IMR-90 (cell line): ENCODE results near the gene ZNF532. TPM values are rescaled to one million over a fixed set of nuclear protein-coding genes. Genes with fewer than 3 reads are reported as not detected.

Experiments
- ATAC-seq: fragments of 200-7000 bp; cut with Tn5 transposase; 2 replicates; pipeline ENCODE4 v1.9.1; 2020; ENCODE audit warnings: low read depth, mild to moderate bottlenecking, moderate library complexity
- BruUV-seq: library from RNA; stranded (reverse); fragments of 400-500 nt; replicated peaks from 2 replicates; lab custom pipeline; 2021; lab: Mats Ljungman, UMichigan
- CTCF ChIA-PET: fragments of 300-600 bp; formaldehyde crosslinking; extraction: SDS; loops from one replicate; lab custom pipeline; 2021; ENCODE audit warnings: antibody characterized with exemption; lab: Yijun Ruan, JAX
- POLR2A ChIA-PET: fragments of 300-600 bp; sonication (Branson Sonifier 250); formaldehyde crosslinking; loops from one replicate; lab custom pipeline; 2022; ENCODE audit warnings: antibody characterized with exemption; ENCODE audit not compliant: unreplicated experiment; lab: Charles Lee
- DNase-seq: peaks from one replicate; pipeline ENCODE4 v3.0.0; 2013
- H2AFZ ChIP-seq: replicated peaks from 2 replicates; pipeline ENCODE3; 2013; ENCODE audit warnings: low read length, mild to moderate bottlenecking; ENCODE audit not compliant: poor library complexity
- H2AK5ac ChIP-seq: 2 replicates; pipeline ENCODE4 v1.6.1; 2013; ENCODE audit warnings: low read depth, low read length, inconsistent platforms
- H2AK9ac ChIP-seq: replicated peaks from 2 replicates; pipeline ENCODE3; 2013; ENCODE audit warnings: mild to moderate bottlenecking, low read depth, low read length, moderate library complexity; ENCODE audit not compliant: poor library complexity
- H2BK120ac ChIP-seq: 2 replicates; pipeline ENCODE4 v1.6.1; 2013; ENCODE audit warnings: low read depth, low read length, inconsistent platforms
- H2BK15ac ChIP-seq: 3 replicates; pipeline ENCODE4 v1.6.1; 2013; ENCODE audit warnings: low read depth, low read length, inconsistent platforms
- H2BK20ac ChIP-seq: 2 replicates; pipeline ENCODE4 v1.6.1; 2013; ENCODE audit warnings: low read depth, mild to moderate bottlenecking, inconsistent platforms, low read length, moderate library complexity
- H2BK5ac ChIP-seq: 2 replicates; pipeline ENCODE4 v1.6.1; 2013; ENCODE audit warnings: mild to moderate bottlenecking, low read depth, low read length, inconsistent platforms; ENCODE audit not compliant: poor library complexity, severe bottlenecking
- H3K14ac ChIP-seq: replicated peaks from 2 replicates; pipeline ENCODE4 v1.6.1; 2013; ENCODE audit warnings: low read depth, low read length, inconsistent platforms
- H3K18ac ChIP-seq: 2 replicates; pipeline ENCODE4 v1.6.1; 2013; ENCODE audit warnings: low read depth, low read length, control low read depth
- H3K23ac ChIP-seq: 2 replicates; pipeline ENCODE4 v1.6.1; 2013; ENCODE audit warnings: low read depth, low read length, inconsistent platforms
- H3K27ac ChIP-seq: 2 replicates; pipeline ENCODE4 v1.5.1; 2013; ENCODE audit warnings: mild to moderate bottlenecking, control low read depth, low read length; ENCODE audit not compliant: insufficient read depth
- H3K27me3 ChIP-seq: 2 replicates; pipeline ENCODE4 v1.6.1; 2013; ENCODE audit warnings: low read length; ENCODE audit not compliant: control insufficient read depth, insufficient read depth
- H3K36me3 ChIP-seq: 2 replicates; pipeline ENCODE4 v1.6.1; 2013; ENCODE audit warnings: low read length, mixed read lengths; ENCODE audit not compliant: control insufficient read depth, insufficient read depth
- H3K4ac ChIP-seq: 2 replicates; pipeline ENCODE4 v1.6.1; 2013; ENCODE audit warnings: low read depth, low read length, inconsistent platforms
- H3K4me1 ChIP-seq: 2 replicates; pipeline ENCODE4 v1.6.1; 2013; ENCODE audit warnings: low read length, mixed read lengths; ENCODE audit not compliant: control insufficient read depth, insufficient read depth
- H3K4me2 ChIP-seq: 2 replicates; pipeline ENCODE4 v1.6.1; 2013; ENCODE audit warnings: low read depth, mild to moderate bottlenecking, control low read depth, low read length, moderate library complexity
- H3K4me3 ChIP-seq: 2 replicates; pipeline ENCODE4 v1.5.1; 2013; ENCODE audit warnings: low read depth, mild to moderate bottlenecking, control low read depth, low read length, moderate library complexity; ENCODE audit not compliant: insufficient read depth
- H3K56ac ChIP-seq: 2 replicates; pipeline ENCODE4 v1.6.1; 2013; ENCODE audit warnings: low read length, inconsistent platforms; ENCODE audit not compliant: insufficient read depth; ENCODE audit errors: extremely low read depth
- H3K79me1 ChIP-seq, 2 experiments: 2 replicates each; pipeline ENCODE4 v1.6.1; 2013; ENCODE audit warnings: low read length in 2 of 2, inconsistent platforms in 1 of 2, low read depth in 1 of 2
- H3K9ac ChIP-seq: 2 replicates; pipeline ENCODE4 v1.6.1; 2013; ENCODE audit warnings: low read depth, low read length, control low read depth
- H3K9me1 ChIP-seq: 2 replicates; pipeline ENCODE4 v1.6.1; 2013; ENCODE audit warnings: low read length, inconsistent platforms; ENCODE audit not compliant: insufficient read depth
- H3K9me3 ChIP-seq: 2 replicates; pipeline ENCODE4 v1.6.1; 2013; ENCODE audit warnings: low read length; ENCODE audit not compliant: control insufficient read depth, insufficient read depth
- H4K20me1 ChIP-seq: 2 replicates; pipeline ENCODE4 v1.6.1; 2013; ENCODE audit warnings: low read length, inconsistent platforms; ENCODE audit not compliant: insufficient read depth
- H4K5ac ChIP-seq: 2 replicates; pipeline ENCODE4 v1.6.1; 2013; ENCODE audit warnings: mild to moderate bottlenecking, low read depth, low read length, control low read depth
- H4K8ac ChIP-seq, 2 experiments: 2 replicates each; pipeline ENCODE4 v1.6.1; 2013; ENCODE audit warnings: low read depth in 2 of 2, low read length in 2 of 2, control low read depth in 1 of 2, inconsistent platforms in 1 of 2
- H4K91ac ChIP-seq: 2 replicates; pipeline ENCODE4 v1.6.1; 2013; ENCODE audit warnings: low read depth, low read length, inconsistent platforms; ENCODE audit not compliant: insufficient read depth
- BHLHE40 ChIP-seq: fragments of 150-350 bp; IDR thresholded peaks from 2 replicates; pipeline ENCODE4 v1.6.1; 2016; ENCODE audit warnings: mild to moderate bottlenecking, low read depth, low read length
- CEBPB ChIP-seq: IDR thresholded peaks from 2 replicates; pipeline ENCODE4 v1.6.1; 2012; ENCODE audit warnings: low read depth, low read length, improper control_type of control experiment
- RCOR1 ChIP-seq: IDR thresholded peaks from 2 replicates; pipeline ENCODE4 v1.6.1; 2012; ENCODE audit warnings: mild to moderate bottlenecking, low read length, improper control_type of control experiment; ENCODE audit not compliant: insufficient replicate concordance
- WGBS, 2 experiments: methylation state at CpG; one replicate each; pipeline versions ENCODE4 v1.1.5 to v1.1.7; 2013; ENCODE audit warnings: missing lambda C conversion rate in 2 of 2; ENCODE audit not compliant: insufficient read length in 1 of 2; ENCODE audit errors: extremely low coverage in 2 of 2; 5-methylcytosine and 5-hydroxymethylcytosine counted together
- dilution Hi-C: fragments of 300-500 bp; cut with HindIII; formaldehyde crosslinking; loops from one replicate; pipeline ENCODE4 v1.14.3; 2018; ENCODE audit warnings: low sequenced_read_pairs; ENCODE audit not compliant: unreplicated experiment
- in situ Hi-C: fragments of 300-500 bp; cut with MboI; formaldehyde crosslinking; loops from 3 replicates; pipeline ENCODE4 v1.14.3; 2019; ENCODE audit warnings: low sequenced_read_pairs, inconsistent platforms, mixed read lengths
- intact Hi-C: fragments of 100-400 bp; cut with micrococcal nuclease; formaldehyde crosslinking; loops from 2 replicates; pipeline ENCODE4 v1.10.0; 2022
- polyA plus RNA-seq, 3 experiments: library from polyadenylated mRNA; depleted of rRNA; stranded (reverse); fragments of >200 nt; gene quantifications; 2 replicates each; pipeline ENCODE4 v1.2.3, GENCODE V29; 2012; ENCODE audit warnings: low replicate concordance in 1 of 3
- total RNA-seq: library from RNA; depleted of rRNA; stranded (reverse); fragments of >200 nt; gene quantifications from 2 replicates; pipeline ENCODE4 v1.2.3, GENCODE V29; 2012

Gene ZNF532
- total and polyA plus RNA-seq, 2 of the 4 experiments (the other 2 are of a cell fraction), result 29.9 to 45.8 TPM

DNA sequence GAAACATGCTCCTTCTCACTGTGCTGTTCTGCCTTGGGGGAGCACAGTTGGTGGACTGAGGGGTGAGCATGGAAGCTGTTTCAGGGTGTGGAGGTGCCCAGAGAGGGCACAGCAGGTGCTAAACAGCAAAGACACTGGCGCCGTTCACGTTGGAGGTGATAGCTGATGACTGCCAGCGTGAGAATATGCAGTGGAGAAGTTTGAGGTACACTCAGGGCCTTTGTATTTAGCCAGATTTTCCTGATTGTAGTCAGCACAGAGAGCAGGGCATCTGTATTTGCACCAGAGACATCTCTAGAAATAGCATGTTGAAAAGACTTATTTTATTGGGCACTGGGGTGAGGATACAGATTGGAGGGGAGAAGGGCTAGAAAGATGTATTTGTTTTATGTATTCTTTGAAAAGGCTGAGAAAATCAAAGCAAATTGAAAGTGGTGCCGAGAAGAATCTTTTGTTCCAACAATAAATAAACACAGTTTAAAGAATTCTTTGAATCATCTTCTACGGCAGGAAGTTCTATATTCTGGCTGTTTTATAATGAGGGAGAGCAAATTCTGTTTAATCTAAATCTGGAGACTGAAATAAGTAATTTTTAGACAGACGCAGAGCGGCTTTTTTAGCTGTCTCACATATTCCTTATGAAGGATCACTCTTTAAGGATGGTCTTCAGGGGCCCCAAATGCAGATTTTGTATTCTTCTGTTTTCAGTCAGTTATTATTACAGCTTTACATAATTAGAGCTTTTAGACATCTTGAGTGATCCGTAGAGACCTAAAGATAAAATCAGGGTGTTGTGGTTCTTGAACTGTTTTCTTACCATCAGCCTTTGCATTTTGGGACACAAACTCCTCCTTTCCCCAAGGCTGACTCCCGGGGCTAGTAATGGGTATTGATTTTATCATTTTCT lies 7.1 kb downstream of the ZNF532 start:
- Histone ChIP-seq H3K9me3 (peaks cover 2% of the 10 kb centered on the region; the same call in 1 of the 2 replicates), H2AK9ac (peak overlapping the region; percentile 73), H3K79me1 (peaks cover 55 to 88% of the 10 kb centered on the region in 2 experiments), H3K36me3 (peaks cover 32% of the 10 kb centered on the region), H3K56ac (peak overlapping the region; percentile 43; the same call in 1 of the 2 replicates), H3K4ac (peak overlapping the region; percentile 88), H2BK5ac (peak overlapping the region; percentile 82), H4K8ac (peak overlapping the region; percentile 15 to 56; a peak in 3 of 4 replicates), H2BK20ac (peak overlapping the region; percentile 77), H2AK5ac (peak overlapping the region; percentile 90), H3K4me2 (peak overlapping the region; percentile 69), H3K27me3 (no peaks in the 10 kb centered on the region), H3K9me1 (peaks cover 27% of the 10 kb centered on the region), H3K4me1 (peaks cover 19% of the 10 kb centered on the region), H3K14ac (peak overlapping the region; percentile 69), H2BK15ac (peak overlapping the region; percentile 79), H3K27ac (peak overlapping the region; percentile 75), H3K23ac (peak overlapping the region; percentile 90), H2AFZ (peak overlapping the region; percentile 69), H4K20me1 (no peaks in the 10 kb centered on the region), H3K4me3 (no peak overlapping the region), H2BK120ac (peak overlapping the region; percentile 82), H4K5ac (peak overlapping the region; percentile 85), H3K18ac (peak overlapping the region; percentile 68), H4K91ac (peak overlapping the region; percentile 84), H3K9ac (peak overlapping the region; percentile 14; the same call in 1 of the 2 replicates)
- dilution Hi-C loops (no loop called here), in situ Hi-C loops (no loop called here), intact Hi-C loops (no loop called here)
- CTCF ChIA-PET, result interaction anchor here (0.6 kb wide), 2 partner anchors 690 to 691 kb away, joined by 4 to 5 read pairs; no protein-coding TSS in a partner anchor
- BruUV-seq, result no TSS peak
- TF ChIP-seq RCOR1 (no peak), CEBPB (no peak), BHLHE40 (no peak)
- ATAC-seq (peak; percentile 50), DNase-seq (peak; percentile 36)
- 40% methylated on average over 1 of the region's 10 CpGs; no CpG with 5 or more reads in 1 of the 2 experiments for WGBS, 2 experiments
- POLR2A ChIA-PET, result no interaction called here
